HG02588 (cell line): ENCODE measurements around the gene TTLL8.

Source experiments
- ATAC-seq: cut with Tn5 transposase; IDR thresholded peaks from one replicate; pipeline ENCODE4 v1.9.1; 2021; ENCODE audit warnings: mild to moderate bottlenecking, moderate library complexity; ENCODE audit not compliant: unreplicated experiment

The TTLL8 gene

GRCh38 chr22:50083462-50084079 is 25.5 kb upstream of the TTLL8 start:
- ATAC-seq, result no peak

GRCh38 chr22:50082961-50083461 is 24.9 kb upstream of the TTLL8 start:
- ATAC-seq, result no peak

GRCh38 chr22:50082197-50082715 is 24.2 kb upstream of the TTLL8 start:
- ATAC-seq, result no peak

GRCh38 chr22:50081426-50082196 is 23.5 kb upstream of the TTLL8 start:
- no peak for ATAC-seq

- ATAC-seq, result no peak
These were observed 22.0 kb upstream of the TTLL8 start for GRCh38 chr22:50080077-50080465.

- ATAC-seq, result no peak
These were observed 20.7 kb upstream of the TTLL8 start for GRCh38 chr22:50078761-50079160.

GRCh38 chr22:50078246-50078645 is 20.1 kb upstream of the TTLL8 start:
- no peak for ATAC-seq

GRCh38 chr22:50076646-50077535 is 18.8 kb upstream of the TTLL8 start:
- ATAC-seq, result no peak

GRCh38 chr22:50074551-50075530 is 16.7 kb upstream of the TTLL8 start:
- no peak for ATAC-seq

GRCh38 chr22:50074056-50074455 is 16.0 kb upstream of the TTLL8 start:
- no peak for ATAC-seq

- no peak for ATAC-seq
These were observed 14.8 kb upstream of the TTLL8 start for GRCh38 chr22:50072714-50073538.

GRCh38 chr22:50072167-50072555 is 14.1 kb upstream of the TTLL8 start:
- no peak for ATAC-seq

- ATAC-seq, result no peak
These were observed 13.5 kb upstream of the TTLL8 start for GRCh38 chr22:50071432-50072166.

GRCh38 chr22:50070366-50070765 is 12.3 kb upstream of the TTLL8 start:
- ATAC-seq, result no peak

GRCh38 chr22:50068096-50068495 is 10.0 kb upstream of the TTLL8 start:
- ATAC-seq, result no peak

GRCh38 chr22:50067244-50067643 is 9.1 kb upstream of the TTLL8 start:
- no peak for ATAC-seq

GRCh38 chr22:50064453-50064852 is 6.4 kb upstream of the TTLL8 start:
- ATAC-seq, result no peak

GRCh38 chr22:50063589-50064393 is 5.7 kb upstream of the TTLL8 start:
- no peak for ATAC-seq
